ENCODE measurements around the gene TMEM176A. TPM values are rescaled to one million over a fixed set of nuclear protein-coding genes. Genes with fewer than 3 reads are reported as not detected.

The TMEM176A gene
- total and polyA plus RNA-seq, 2 experiments from 2014 or later, result 0.34 TPM; not detected in 1

GRCh38 chr7:150842716-150843115, 42.1 kb downstream of the TMEM176A start:
- no peaks in the 10 kb centered on the region for H4K20me1 ChIP-seq (replicated peaks; ENCODE audit: insufficient read depth)
- H3K9me3 Mint-ChIP-seq, result no peaks in the 10 kb centered on the region

More at GRCh38 chr7:150842716-150843115, 42.1 kb downstream of the TMEM176A start:
- Histone ChIP-seq H3K4me2 (no peak overlapping the region), H3K79me2 (replicated peaks; ENCODE audit: insufficient read depth) (no peaks in the 10 kb centered on the region), H3K27me3 (ENCODE audit: insufficient read depth) (no peaks in the 10 kb centered on the region), H3K4me3 (no peak overlapping the region), H3K4me1 (ENCODE audit: insufficient read depth) (no peaks in the 10 kb centered on the region), H2AFZ (no peak overlapping the region), H3K9me2 (ENCODE audit: insufficient read depth) (no peaks in the 10 kb centered on the region), H3F3A (replicated peaks; ENCODE audit: low read depth) (no peaks in the 10 kb centered on the region), H3K36me3 (ENCODE audit: insufficient read depth) (no peaks in the 10 kb centered on the region), H3K27ac (ENCODE audit: low read depth) (no peak overlapping the region)
- DNase-seq (ENCODE audit: low spot score), result no peak
- H3K4me1 Mint-ChIP-seq, result no peaks in the 10 kb centered on the region
- H3K36me3 Mint-ChIP-seq (ENCODE audit: low read depth), result no peaks in the 10 kb centered on the region
- ATAC-seq, result no peak
- H3K27ac Mint-ChIP-seq, result no peak overlapping the region
- H3K27me3 Mint-ChIP-seq (ENCODE audit: insufficient read depth, low read depth, poor library complexity), result peaks cover 7% of the 10 kb centered on the region
- H3K4me3 Mint-ChIP-seq, result no peak overlapping the region
- TF ChIP-seq POLR2AphosphoS5 (IDR thresholded peaks at IDR 0.05; ENCODE audit: low read depth) (no peak), EZH2 (IDR thresholded peaks at IDR 0.05; ENCODE audit: low read depth, unreplicated experiment) (no peak), JUNB (IDR thresholded peaks at IDR 0.05; ENCODE audit: unreplicated experiment) (no peak), CREB1 (CRISPR knock-in tag; IDR thresholded peaks at IDR 0.05; ENCODE audit: low read depth) (no peak), REST (IDR thresholded peaks at IDR 0.05; ENCODE audit: unreplicated experiment) (no peak), CTCF (conservative IDR thresholded peaks at IDR 0.05; ENCODE audit: low read depth in 2 of 2) (no peak), NANOG (IDR thresholded peaks at IDR 0.05; ENCODE audit: borderline replicate concordance) (no peak), ZNF331 (CRISPR knock-in tag; IDR thresholded peaks at IDR 0.05; ENCODE audit: low read depth) (no peak), ZNF114 (CRISPR knock-in tag; IDR thresholded peaks at IDR 0.05) (no peak), ETS1 (IDR thresholded peaks at IDR 0.05) (no peak), STAT1 (IDR thresholded peaks at IDR 0.05; ENCODE audit: unreplicated experiment) (no peak), EZH2phosphoT487 (IDR thresholded peaks at IDR 0.05; ENCODE audit: unreplicated experiment) (no peak)
